GM12801 (cell line): ENCODE measurements around the gene SARDH.

ENCODE experiments used
- CTCF ChIP-seq: IDR thresholded peaks from one replicate; pipeline ENCODE4 v1.5.1; 2011; ENCODE audit warnings: control low read depth; ENCODE audit not compliant: insufficient read length; ENCODE audit errors: extremely low read depth

Gene SARDH

GRCh38 chr9:133692364-133692985 lies 45.7 kb downstream of the SARDH start:
- TF ChIP-seq CTCF = no peak

- TF ChIP-seq CTCF = no peak
Observed at GRCh38 chr9:133691626-133692363, 46.4 kb downstream of the SARDH start.

GRCh38 chr9:133691191-133691590 lies 47.0 kb downstream of the SARDH start:
- TF ChIP-seq CTCF = no peak

- TF ChIP-seq CTCF = no peak
Observed at GRCh38 chr9:133690081-133690561, 48.0 kb downstream of the SARDH start.

GRCh38 chr9:133689151-133689763 lies 48.9 kb downstream of the SARDH start:
- TF ChIP-seq CTCF = no peak

- TF ChIP-seq CTCF = no peak
Observed at GRCh38 chr9:133687856-133688761, 50.0 kb downstream of the SARDH start.
